ENCODE measurements around the gene STEAP1B. TPM values are rescaled to one million over a fixed set of nuclear protein-coding genes. Genes with fewer than 3 reads are reported as not detected.

The STEAP1B gene
- total RNA-seq, 1 experiment from 2014 or later: 3.2 TPM

DNA sequence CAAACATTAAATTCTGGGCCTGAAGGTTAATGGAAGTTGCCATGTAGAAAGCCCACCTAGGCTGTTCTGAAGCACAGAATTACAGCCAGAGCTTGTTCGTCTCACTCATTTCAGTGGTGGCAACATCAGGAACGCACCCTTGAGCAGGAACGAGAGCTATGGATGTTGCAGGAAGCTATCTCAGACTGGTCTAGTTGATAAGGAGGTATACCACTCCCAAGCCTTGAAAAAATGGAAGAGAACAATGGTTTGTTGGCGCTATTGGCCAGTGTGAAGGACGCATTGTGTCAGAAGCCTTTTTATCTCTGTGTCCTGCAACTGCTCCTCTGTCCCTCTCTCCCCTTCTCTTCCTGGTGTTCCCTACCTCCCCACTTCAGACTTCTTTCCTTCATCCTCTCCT lies 82.1 kb downstream of the STEAP1B start:
- TF ChIP-seq, protein P1, sequence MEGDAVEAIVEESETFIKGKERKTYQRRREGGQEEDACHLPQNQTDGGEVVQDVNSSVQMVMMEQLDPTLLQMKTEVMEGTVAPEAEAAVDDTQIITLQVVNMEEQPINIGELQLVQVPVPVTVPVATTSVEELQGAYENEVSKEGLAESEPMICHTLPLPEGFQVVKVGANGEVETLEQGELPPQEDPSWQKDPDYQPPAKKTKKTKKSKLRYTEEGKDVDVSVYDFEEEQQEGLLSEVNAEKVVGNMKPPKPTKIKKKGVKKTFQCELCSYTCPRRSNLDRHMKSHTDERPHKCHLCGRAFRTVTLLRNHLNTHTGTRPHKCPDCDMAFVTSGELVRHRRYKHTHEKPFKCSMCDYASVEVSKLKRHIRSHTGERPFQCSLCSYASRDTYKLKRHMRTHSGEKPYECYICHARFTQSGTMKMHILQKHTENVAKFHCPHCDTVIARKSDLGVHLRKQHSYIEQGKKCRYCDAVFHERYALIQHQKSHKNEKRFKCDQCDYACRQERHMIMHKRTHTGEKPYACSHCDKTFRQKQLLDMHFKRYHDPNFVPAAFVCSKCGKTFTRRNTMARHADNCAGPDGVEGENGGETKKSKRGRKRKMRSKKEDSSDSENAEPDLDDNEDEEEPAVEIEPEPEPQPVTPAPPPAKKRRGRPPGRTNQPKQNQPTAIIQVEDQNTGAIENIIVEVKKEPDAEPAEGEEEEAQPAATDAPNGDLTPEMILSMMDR (conservative IDR thresholded peaks at IDR 0.05): no peak
- Histone ChIP-seq H2BK120ac (ENCODE audit: low read depth, low read length, poor library complexity, severe bottlenecking) (no peak overlapping the region), H3K14ac (ENCODE audit: insufficient read depth, low read length) (no peak overlapping the region), H3K79me1 (ENCODE audit: insufficient read depth, low read depth, low read length, poor library complexity, severe bottlenecking) (no peaks in the 10 kb centered on the region), H3K23me2 (ENCODE audit: insufficient read length, low read depth, low read length, poor library complexity, severe bottlenecking) (no peaks in the 10 kb centered on the region), H3K9ac (ENCODE audit: extremely low read depth, insufficient read length, low read length) (no peak overlapping the region), H2BK12ac (ENCODE audit: insufficient read length, low read depth, low read length) (no peak overlapping the region), H2BK5ac (ENCODE audit: insufficient read length, low read length) (no peak overlapping the region), H3K23ac (ENCODE audit: insufficient read length, low read depth, low read length) (no peak overlapping the region), H3K4ac (ENCODE audit: low read depth, low read length) (no peak overlapping the region), H3K4me2 (ENCODE audit: insufficient read depth, insufficient read length, low read length) (no peak overlapping the region), H3T11ph (ENCODE audit: low read length) (no peak overlapping the region), H3K79me2 (ENCODE audit: insufficient read depth, low read length) (no peaks in the 10 kb centered on the region), H3K9me3 (ENCODE audit: control insufficient read depth, low read depth, low read length) (no peaks in the 10 kb centered on the region), H2BK15ac (ENCODE audit: low read depth, low read length) (no peak overlapping the region), H3K27ac (ENCODE audit: insufficient read length, low read depth, low read length) (no peak overlapping the region), H3K4me1 (ENCODE audit: insufficient read depth, low read length) (no peaks in the 10 kb centered on the region), H4K8ac (replicated peaks; ENCODE audit: insufficient read length, low read depth, low read length) (no peak overlapping the region), H3K18ac (ENCODE audit: insufficient read length, low read depth, low read length) (no peak overlapping the region), H2AK5ac (ENCODE audit: insufficient read length, low read length) (no peak overlapping the region), H4K5ac (ENCODE audit: insufficient read length, low read depth, low read length) (no peak overlapping the region), H3K56ac (ENCODE audit: insufficient read length, low read depth, low read length) (no peak overlapping the region), H3K27me3 (ENCODE audit: insufficient read depth, low read length) (no peaks in the 10 kb centered on the region), H4K91ac (ENCODE audit: insufficient read length, low read depth, low read length) (no peak overlapping the region), H2AFZ (ENCODE audit: low read length) (no peak overlapping the region), H2BK20ac (ENCODE audit: low read depth, low read length, poor library complexity, severe bottlenecking) (no peak overlapping the region), H4K20me1 (ENCODE audit: control insufficient read depth, insufficient read depth, insufficient read length) (no peaks in the 10 kb centered on the region)
- no peak overlapping the region for H3K4me3 Mint-ChIP-seq
- WGBS (ENCODE audit: extremely low coverage, insufficient read length, low lambda C conversion rate): no CpG with 5 or more reads among the region's 5 CpGs
- no peaks in the 10 kb centered on the region; a peak in 1 of 7 replicates for H3K36me3 Mint-ChIP-seq (ENCODE audit: insufficient read depth in 1 of 3, low read depth in 3 of 3)
- peaks cover 4 to 5% of the 10 kb centered on the region in 2 experiments for H3K4me1 Mint-ChIP-seq
- DNase-seq: no peak
- H3K9me3 Mint-ChIP-seq: no peaks in the 10 kb centered on the region
- H3K27me3 Mint-ChIP-seq (ENCODE audit: low read depth): no peaks in the 10 kb centered on the region
- no peak overlapping the region for H3K27ac Mint-ChIP-seq
